GM23338 (cell line): Measurements from ENCODE around the gene B3GALT5. TPM values are rescaled to one million over a fixed set of nuclear protein-coding genes. Genes with fewer than 3 reads are reported as not detected.

ENCODE experiments used
- ATAC-seq: fragments of 200-7000 bp; cut with Tn5 transposase; 3 replicates; pipeline ENCODE4 v1.9.1; 2020
- DNase-seq: peaks from one replicate; pipeline ENCODE4 v3.0.0-alpha.2; 2015; ENCODE audit warnings: low spot score
- H2AFZ ChIP-seq: fragments of 200-600 bp; sonication (generic); 2 replicates; pipeline ENCODE4 v1.8.0; 2016; ENCODE audit warnings: antibody characterized with exemption, mild to moderate bottlenecking, moderate library complexity
- H3F3A ChIP-seq: fragments of 200-600 bp; sonication (generic); replicated peaks from 2 replicates; pipeline ENCODE4 v1.8.0; 2017; ENCODE audit warnings: antibody characterized with exemption, mixed run types, low read depth
- H3K27ac ChIP-seq: fragments of 200-600 bp; sonication (generic); 2 replicates; pipeline ENCODE4 v1.6.1; 2016; ENCODE audit warnings: low read depth
- H3K27me3 ChIP-seq: fragments of 200-600 bp; sonication (generic); 2 replicates; pipeline ENCODE4 v1.8.0; 2016; ENCODE audit warnings: mild to moderate bottlenecking, mixed run types, moderate library complexity; ENCODE audit not compliant: insufficient read depth
- H3K36me3 ChIP-seq: fragments of 200-600 bp; sonication (generic); 2 replicates; pipeline ENCODE4 v1.8.0; 2016; ENCODE audit warnings: mild to moderate bottlenecking; ENCODE audit not compliant: insufficient read depth
- H3K4me1 ChIP-seq: fragments of 200-600 bp; sonication (generic); 2 replicates; pipeline ENCODE4 v1.8.0; 2016; ENCODE audit warnings: mild to moderate bottlenecking, moderate library complexity; ENCODE audit not compliant: insufficient read depth
- H3K4me2 ChIP-seq: fragments of 200-600 bp; sonication (generic); 2 replicates; pipeline ENCODE4 v1.7.1; 2017; ENCODE audit warnings: mixed run types
- H3K4me3 ChIP-seq: fragments of 200-600 bp; sonication (generic); 2 replicates; pipeline ENCODE4 v1.6.1; 2016; ENCODE audit warnings: mixed run types
- H3K79me2 ChIP-seq: fragments of 200-600 bp; sonication (generic); replicated peaks from 2 replicates; pipeline ENCODE4 v1.8.0; 2017; ENCODE audit warnings: mild to moderate bottlenecking; ENCODE audit not compliant: insufficient read depth
- H3K9me2 ChIP-seq: fragments of 200-600 bp; sonication (generic); 2 replicates; pipeline ENCODE4 v1.8.0; 2017; ENCODE audit not compliant: insufficient read depth
- H4K20me1 ChIP-seq: fragments of 200-600 bp; sonication (generic); replicated peaks from 2 replicates; pipeline ENCODE4 v1.8.0; 2017; ENCODE audit warnings: mild to moderate bottlenecking; ENCODE audit not compliant: insufficient read depth
- H3K27ac Mint-ChIP-seq: 2 replicates; pipeline ENCODE4 v1.8.0; 2020; ENCODE audit warnings: inconsistent platforms, mild to moderate bottlenecking, moderate library complexity, mixed read lengths
- H3K27me3 Mint-ChIP-seq: 3 replicates; pipeline ENCODE4 v1.8.0; 2022; ENCODE audit warnings: low read depth, mild to moderate bottlenecking, moderate library complexity, mixed read lengths, inconsistent platforms; ENCODE audit not compliant: insufficient read depth, poor library complexity
- H3K36me3 Mint-ChIP-seq: 3 replicates; pipeline ENCODE4 v1.8.0; 2021; ENCODE audit warnings: low read depth, mild to moderate bottlenecking, inconsistent platforms, moderate library complexity, mixed read lengths
- H3K4me1 Mint-ChIP-seq: 3 replicates; pipeline ENCODE4 v1.8.0; 2020; ENCODE audit warnings: mild to moderate bottlenecking, inconsistent platforms, mixed read lengths
- H3K4me3 Mint-ChIP-seq: 3 replicates; pipeline ENCODE4 v1.8.0; 2021; ENCODE audit warnings: moderate library complexity, mild to moderate bottlenecking, inconsistent platforms, mixed read lengths
- H3K9me3 Mint-ChIP-seq: 3 replicates; pipeline ENCODE4 v1.8.0; 2020; ENCODE audit warnings: moderate library complexity, mild to moderate bottlenecking, inconsistent platforms, mixed read lengths
- CREB1 ChIP-seq: fragments of 250-450 bp; sonication (Bioruptor Pico); IDR thresholded peaks from 2 replicates; pipeline ENCODE4 v1.5.0; 2020; ENCODE audit warnings: low read depth, mild to moderate bottlenecking, moderate library complexity
- EZH2 ChIP-seq: fragments of 200-600 bp; sonication (generic); IDR thresholded peaks from one replicate; pipeline ENCODE4 v1.8.0; 2017; ENCODE audit warnings: antibody characterized with exemption, mild to moderate bottlenecking, low read depth; ENCODE audit not compliant: unreplicated experiment
- EZH2phosphoT487 ChIP-seq: fragments of 200-600 bp; sonication (generic); IDR thresholded peaks from one replicate; pipeline ENCODE4 v1.8.1; 2018; ENCODE audit warnings: antibody characterized with exemption; ENCODE audit not compliant: unreplicated experiment
- NANOG ChIP-seq: IDR thresholded peaks from 2 replicates; pipeline ENCODE4 v1.6.1; 2016; ENCODE audit warnings: antibody characterized with exemption, borderline replicate concordance
- POLR2AphosphoS5 ChIP-seq: IDR thresholded peaks from 2 replicates; pipeline ENCODE4 v1.6.1; 2016; ENCODE audit warnings: antibody characterized with exemption, low read depth
- STAT1 ChIP-seq: IDR thresholded peaks from one replicate; pipeline ENCODE4 v1.6.1; 2016; ENCODE audit warnings: antibody characterized with exemption; ENCODE audit not compliant: unreplicated experiment
- polyA plus RNA-seq: library from polyadenylated mRNA; unstranded; fragments of >200 nt; fragmentation: Nextera tagmentation; extraction: Ambion mirVana; gene quantifications from 2 replicates; pipeline ENCODE4 v1.2.1, GENCODE V29; 2016
- total RNA-seq: library from RNA; depleted of rRNA; stranded (reverse); fragments of >200 nt; shearing (Covaris generic); gene quantifications from 2 replicates; pipeline ENCODE4 v1.2.3, GENCODE V29; 2014
- TF ChIP-seq, protein P1 (sequence below): fragments of 250-450 bp; sonication (Bioruptor Pico); IDR thresholded peaks from 2 replicates; pipeline ENCODE4 v1.5.0; 2020; ENCODE audit warnings: mild to moderate bottlenecking, moderate library complexity
- TF ChIP-seq, protein P2 (sequence below): IDR thresholded peaks from 2 replicates; pipeline ENCODE4 v1.6.1; 2016; ENCODE audit warnings: antibody characterized with exemption
- TF ChIP-seq, protein P3 (sequence below), 2 experiments: fragments of 200-600 bp in 1 of 2; sonication (generic) in 1 of 2; conservative IDR thresholded peaks; 2 replicates each; pipeline versions ENCODE4 v1.5.1 to v1.6.1; 2016 to 2017; ENCODE audit warnings: antibody characterized with exemption in 2 of 2, low read depth in 2 of 2, mild to moderate bottlenecking in 2 of 2, moderate library complexity in 1 of 2
- TF ChIP-seq, protein P4 (sequence below): IDR thresholded peaks from one replicate; pipeline ENCODE4 v1.6.1; 2018; ENCODE audit warnings: antibody characterized with exemption; ENCODE audit not compliant: unreplicated experiment

Gene B3GALT5
- total and polyA plus RNA-seq, 2 experiments from 2014 or later, result 6.2 to 37.5 TPM

DNA sequence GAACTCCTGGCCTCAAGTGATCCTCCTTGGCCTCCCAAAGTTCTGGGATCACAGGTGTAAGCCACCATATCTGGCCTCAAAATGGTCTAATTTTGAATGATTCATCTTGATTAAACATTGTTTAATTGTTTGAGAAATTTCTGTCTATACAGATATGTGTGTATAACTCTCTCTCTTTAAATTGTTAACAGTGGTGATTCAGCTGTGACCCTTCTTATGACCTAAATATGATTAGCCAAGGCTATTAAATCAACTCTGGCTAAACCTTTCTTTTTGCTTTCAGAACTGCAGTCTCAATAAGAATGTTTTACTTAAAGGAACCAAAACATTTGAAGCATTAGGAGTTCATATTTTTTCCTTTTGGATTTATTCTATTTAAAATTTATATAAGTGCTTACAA, 19.2 kb upstream of the B3GALT5 start:
- Histone ChIP-seq H3K27ac (no peak overlapping the region), H4K20me1 (no peaks in the 10 kb centered on the region), H3K4me3 (no peak overlapping the region), H3K27me3 (no peaks in the 10 kb centered on the region), H3K79me2 (no peaks in the 10 kb centered on the region), H3F3A (no peaks in the 10 kb centered on the region; the same call in 1 of the 2 replicates), H3K9me2 (no peaks in the 10 kb centered on the region), H3K4me1 (peaks cover 10% of the 10 kb centered on the region; the same call in 1 of the 2 replicates), H2AFZ (no peak overlapping the region), H3K4me2 (no peak overlapping the region), H3K36me3 (0 out of 2 replicates have a peak, but pooled peaks cover 3% of the 10 kb centered on the region)
- peaks cover 3% of the 10 kb centered on the region for H3K27me3 Mint-ChIP-seq
- H3K4me3 Mint-ChIP-seq, result no peak overlapping the region
- H3K27ac Mint-ChIP-seq, result no peak overlapping the region
- H3K9me3 Mint-ChIP-seq, result peaks cover 25% of the 10 kb centered on the region
- peaks cover 42% of the 10 kb centered on the region for H3K36me3 Mint-ChIP-seq
- TF ChIP-seq EZH2phosphoT487 (no peak), NANOG (no peak), CREB1 (CRISPR knock-in tag) (no peak), POLR2AphosphoS5 (no peak), EZH2 (no peak), STAT1 (no peak)
- TF ChIP-seq, protein P1, sequence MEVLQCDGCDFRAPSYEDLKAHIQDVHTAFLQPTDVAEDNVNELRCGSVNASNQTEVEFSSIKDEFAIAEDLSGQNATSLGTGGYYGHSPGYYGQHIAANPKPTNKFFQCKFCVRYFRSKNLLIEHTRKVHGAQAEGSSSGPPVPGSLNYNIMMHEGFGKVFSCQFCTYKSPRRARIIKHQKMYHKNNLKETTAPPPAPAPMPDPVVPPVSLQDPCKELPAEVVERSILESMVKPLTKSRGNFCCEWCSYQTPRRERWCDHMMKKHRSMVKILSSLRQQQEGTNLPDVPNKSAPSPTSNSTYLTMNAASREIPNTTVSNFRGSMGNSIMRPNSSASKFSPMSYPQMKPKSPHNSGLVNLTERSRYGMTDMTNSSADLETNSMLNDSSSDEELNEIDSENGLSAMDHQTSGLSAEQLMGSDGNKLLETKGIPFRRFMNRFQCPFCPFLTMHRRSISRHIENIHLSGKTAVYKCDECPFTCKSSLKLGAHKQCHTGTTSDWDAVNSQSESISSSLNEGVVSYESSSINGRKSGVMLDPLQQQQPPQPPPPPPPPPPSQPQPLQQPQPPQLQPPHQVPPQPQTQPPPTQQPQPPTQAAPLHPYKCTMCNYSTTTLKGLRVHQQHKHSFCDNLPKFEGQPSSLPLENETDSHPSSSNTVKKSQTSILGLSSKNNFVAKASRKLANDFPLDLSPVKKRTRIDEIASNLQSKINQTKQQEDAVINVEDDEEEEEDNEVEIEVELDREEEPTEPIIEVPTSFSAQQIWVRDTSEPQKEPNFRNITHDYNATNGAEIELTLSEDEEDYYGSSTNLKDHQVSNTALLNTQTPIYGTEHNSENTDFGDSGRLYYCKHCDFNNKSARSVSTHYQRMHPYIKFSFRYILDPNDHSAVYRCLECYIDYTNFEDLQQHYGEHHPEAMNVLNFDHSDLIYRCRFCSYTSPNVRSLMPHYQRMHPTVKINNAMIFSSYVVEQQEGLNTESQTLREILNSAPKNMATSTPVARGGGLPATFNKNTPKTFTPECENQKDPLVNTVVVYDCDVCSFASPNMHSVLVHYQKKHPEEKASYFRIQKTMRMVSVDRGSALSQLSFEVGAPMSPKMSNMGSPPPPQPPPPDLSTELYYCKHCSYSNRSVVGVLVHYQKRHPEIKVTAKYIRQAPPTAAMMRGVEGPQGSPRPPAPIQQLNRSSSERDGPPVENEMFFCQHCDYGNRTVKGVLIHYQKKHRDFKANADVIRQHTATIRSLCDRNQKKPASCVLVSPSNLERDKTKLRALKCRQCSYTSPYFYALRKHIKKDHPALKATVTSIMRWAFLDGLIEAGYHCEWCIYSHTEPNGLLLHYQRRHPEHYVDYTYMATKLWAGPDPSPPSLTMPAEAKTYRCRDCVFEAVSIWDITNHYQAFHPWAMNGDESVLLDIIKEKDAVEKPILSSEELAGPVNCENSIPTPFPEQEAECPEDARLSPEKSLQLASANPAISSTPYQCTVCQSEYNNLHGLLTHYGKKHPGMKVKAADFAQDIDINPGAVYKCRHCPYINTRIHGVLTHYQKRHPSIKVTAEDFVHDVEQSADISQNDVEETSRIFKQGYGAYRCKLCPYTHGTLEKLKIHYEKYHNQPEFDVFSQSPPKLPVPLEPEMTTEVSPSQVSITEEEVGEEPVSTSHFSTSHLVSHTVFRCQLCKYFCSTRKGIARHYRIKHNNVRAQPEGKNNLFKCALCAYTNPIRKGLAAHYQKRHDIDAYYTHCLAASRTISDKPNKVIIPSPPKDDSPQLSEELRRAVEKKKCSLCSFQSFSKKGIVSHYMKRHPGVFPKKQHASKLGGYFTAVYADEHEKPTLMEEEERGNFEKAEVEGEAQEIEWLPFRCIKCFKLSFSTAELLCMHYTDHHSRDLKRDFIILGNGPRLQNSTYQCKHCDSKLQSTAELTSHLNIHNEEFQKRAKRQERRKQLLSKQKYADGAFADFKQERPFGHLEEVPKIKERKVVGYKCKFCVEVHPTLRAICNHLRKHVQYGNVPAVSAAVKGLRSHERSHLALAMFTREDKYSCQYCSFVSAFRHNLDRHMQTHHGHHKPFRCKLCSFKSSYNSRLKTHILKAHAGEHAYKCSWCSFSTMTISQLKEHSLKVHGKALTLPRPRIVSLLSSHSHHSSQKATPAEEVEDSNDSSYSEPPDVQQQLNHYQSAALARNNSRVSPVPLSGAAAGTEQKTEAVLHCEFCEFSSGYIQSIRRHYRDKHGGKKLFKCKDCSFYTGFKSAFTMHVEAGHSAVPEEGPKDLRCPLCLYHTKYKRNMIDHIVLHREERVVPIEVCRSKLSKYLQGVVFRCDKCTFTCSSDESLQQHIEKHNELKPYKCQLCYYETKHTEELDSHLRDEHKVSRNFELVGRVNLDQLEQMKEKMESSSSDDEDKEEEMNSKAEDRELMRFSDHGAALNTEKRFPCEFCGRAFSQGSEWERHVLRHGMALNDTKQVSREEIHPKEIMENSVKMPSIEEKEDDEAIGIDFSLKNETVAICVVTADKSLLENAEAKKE (CRISPR knock-in tag), result no peak
- TF ChIP-seq, protein P2, sequence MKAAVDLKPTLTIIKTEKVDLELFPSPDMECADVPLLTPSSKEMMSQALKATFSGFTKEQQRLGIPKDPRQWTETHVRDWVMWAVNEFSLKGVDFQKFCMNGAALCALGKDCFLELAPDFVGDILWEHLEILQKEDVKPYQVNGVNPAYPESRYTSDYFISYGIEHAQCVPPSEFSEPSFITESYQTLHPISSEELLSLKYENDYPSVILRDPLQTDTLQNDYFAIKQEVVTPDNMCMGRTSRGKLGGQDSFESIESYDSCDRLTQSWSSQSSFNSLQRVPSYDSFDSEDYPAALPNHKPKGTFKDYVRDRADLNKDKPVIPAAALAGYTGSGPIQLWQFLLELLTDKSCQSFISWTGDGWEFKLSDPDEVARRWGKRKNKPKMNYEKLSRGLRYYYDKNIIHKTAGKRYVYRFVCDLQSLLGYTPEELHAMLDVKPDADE, result no peak
- TF ChIP-seq, protein P3, sequence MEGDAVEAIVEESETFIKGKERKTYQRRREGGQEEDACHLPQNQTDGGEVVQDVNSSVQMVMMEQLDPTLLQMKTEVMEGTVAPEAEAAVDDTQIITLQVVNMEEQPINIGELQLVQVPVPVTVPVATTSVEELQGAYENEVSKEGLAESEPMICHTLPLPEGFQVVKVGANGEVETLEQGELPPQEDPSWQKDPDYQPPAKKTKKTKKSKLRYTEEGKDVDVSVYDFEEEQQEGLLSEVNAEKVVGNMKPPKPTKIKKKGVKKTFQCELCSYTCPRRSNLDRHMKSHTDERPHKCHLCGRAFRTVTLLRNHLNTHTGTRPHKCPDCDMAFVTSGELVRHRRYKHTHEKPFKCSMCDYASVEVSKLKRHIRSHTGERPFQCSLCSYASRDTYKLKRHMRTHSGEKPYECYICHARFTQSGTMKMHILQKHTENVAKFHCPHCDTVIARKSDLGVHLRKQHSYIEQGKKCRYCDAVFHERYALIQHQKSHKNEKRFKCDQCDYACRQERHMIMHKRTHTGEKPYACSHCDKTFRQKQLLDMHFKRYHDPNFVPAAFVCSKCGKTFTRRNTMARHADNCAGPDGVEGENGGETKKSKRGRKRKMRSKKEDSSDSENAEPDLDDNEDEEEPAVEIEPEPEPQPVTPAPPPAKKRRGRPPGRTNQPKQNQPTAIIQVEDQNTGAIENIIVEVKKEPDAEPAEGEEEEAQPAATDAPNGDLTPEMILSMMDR (conservative IDR thresholded peaks at IDR 0.05; ENCODE audit: low read depth in 2 of 2), result no peak
- TF ChIP-seq, protein P4, sequence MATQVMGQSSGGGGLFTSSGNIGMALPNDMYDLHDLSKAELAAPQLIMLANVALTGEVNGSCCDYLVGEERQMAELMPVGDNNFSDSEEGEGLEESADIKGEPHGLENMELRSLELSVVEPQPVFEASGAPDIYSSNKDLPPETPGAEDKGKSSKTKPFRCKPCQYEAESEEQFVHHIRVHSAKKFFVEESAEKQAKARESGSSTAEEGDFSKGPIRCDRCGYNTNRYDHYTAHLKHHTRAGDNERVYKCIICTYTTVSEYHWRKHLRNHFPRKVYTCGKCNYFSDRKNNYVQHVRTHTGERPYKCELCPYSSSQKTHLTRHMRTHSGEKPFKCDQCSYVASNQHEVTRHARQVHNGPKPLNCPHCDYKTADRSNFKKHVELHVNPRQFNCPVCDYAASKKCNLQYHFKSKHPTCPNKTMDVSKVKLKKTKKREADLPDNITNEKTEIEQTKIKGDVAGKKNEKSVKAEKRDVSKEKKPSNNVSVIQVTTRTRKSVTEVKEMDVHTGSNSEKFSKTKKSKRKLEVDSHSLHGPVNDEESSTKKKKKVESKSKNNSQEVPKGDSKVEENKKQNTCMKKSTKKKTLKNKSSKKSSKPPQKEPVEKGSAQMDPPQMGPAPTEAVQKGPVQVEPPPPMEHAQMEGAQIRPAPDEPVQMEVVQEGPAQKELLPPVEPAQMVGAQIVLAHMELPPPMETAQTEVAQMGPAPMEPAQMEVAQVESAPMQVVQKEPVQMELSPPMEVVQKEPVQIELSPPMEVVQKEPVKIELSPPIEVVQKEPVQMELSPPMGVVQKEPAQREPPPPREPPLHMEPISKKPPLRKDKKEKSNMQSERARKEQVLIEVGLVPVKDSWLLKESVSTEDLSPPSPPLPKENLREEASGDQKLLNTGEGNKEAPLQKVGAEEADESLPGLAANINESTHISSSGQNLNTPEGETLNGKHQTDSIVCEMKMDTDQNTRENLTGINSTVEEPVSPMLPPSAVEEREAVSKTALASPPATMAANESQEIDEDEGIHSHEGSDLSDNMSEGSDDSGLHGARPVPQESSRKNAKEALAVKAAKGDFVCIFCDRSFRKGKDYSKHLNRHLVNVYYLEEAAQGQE, result no peak
- DNase-seq (no peak), ATAC-seq (no peak)
- peaks cover 11% of the 10 kb centered on the region for H3K4me1 Mint-ChIP-seq
